Measurements from ENCODE around the gene YIF1A. TPM values are rescaled to one million over a fixed set of nuclear protein-coding genes. Genes with fewer than 3 reads are reported as not detected.
A peak's percentile ranks its signal among the peaks of the same experiment; 100 is the strongest.
"Not testable (repeated sequence)": the region's sequence is repeated elsewhere in the genome, so short reads cannot be mapped to it uniquely, and the experiment has no call there.

Gene YIF1A
- polyA plus RNA-seq, 3 donors, result 43.3 to 61.5 (median 57.3) TPM

DNA sequence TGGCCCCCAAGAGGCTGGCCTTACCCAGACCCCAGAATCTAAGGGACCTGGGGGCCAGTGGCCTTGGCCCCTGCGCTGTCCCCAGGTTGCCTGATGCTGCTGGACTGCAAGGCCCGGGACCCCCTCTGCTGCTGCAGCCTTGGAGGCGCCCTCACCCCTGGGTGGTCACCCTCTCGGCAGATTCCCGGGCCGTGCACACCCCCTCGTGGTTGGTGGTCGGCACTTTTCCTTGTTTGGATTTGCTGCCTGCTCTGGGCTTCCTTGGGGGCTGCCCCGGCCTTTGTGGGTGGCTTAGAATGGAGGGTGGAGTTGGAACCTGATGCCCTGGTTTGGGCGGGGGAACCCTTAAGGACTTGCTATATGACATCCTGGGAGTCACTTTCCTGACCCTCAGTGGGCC lies 42.0 kb upstream of the YIF1A start:
- no peak for DNase-seq (ENCODE audit: extremely low read depth in 1 of 11, low read depth in 9 of 11, low spot score in 4 of 11)

DNA sequence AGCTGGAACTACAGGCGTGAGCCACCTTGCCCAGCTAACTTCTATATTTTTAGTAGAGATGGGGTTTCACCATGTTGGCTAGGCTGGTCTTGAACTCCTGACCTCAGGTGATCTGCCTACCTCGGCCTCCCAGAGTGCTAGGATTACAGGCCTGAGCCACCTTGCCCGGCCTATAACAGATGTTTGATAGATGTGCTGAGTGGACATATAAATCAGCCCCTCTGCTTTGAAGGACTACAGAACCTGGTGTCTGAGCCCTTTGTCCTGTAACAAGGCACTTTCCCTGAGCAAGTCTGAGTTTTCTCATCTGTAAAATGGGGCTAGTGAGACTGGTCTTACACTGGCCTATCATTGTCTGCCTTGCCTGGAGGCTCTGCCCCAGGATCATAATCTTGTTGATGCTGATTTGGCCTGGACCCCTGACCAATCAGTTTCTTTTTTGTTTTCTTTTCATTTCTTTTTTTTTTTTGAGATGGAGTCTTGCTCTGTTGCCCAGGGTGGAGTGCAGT lies 40.3 kb upstream of the YIF1A start:
- no peak for DNase-seq (ENCODE audit: extremely low read depth in 1 of 11, low read depth in 9 of 11, low spot score in 4 of 11)

DNA sequence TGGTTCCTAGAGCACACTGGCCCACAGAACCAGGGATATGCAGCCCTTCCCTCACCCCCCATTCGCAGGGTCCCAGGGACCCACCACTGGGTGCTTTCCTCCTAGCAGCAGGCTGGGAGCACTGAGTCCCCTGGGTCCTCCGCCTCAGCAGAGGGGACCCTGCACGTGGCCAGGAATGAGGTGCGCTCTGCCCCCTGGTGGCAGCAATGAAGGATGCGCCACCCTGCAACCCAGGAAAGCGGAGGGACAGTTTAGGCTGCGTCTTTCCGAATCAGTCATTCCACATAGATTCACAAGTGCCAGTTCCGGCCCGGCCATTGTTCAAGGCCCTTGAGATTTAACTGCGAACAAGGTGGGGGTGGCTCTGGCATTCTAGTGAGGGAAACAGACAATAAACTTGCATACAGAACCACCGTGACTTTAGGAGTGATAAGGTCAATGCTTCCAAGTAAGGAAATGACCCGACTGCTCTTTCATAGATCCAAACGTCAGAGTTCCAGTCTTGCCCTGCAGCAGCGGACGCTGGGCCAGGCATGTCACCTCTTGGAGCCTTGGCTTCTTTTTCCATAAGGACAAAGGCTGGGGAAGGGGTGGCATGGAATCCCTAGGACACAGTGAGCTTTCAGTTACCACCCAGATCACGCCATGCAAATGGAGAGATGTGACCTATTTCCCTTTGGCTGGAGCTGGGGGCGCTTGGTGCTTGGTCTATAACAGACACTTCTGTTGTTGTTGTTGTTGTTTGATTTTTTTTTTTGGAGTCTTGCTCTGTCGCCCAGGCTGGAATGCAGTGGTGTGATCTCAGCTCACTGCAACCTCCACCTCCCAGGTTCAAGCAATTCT lies 39.6 kb upstream of the YIF1A start:
- DNase-seq (ENCODE audit: extremely low read depth in 1 of 11, low read depth in 9 of 11, low spot score in 4 of 11), result peak in 4 of 11 donors; percentile 62 to 72 (median 68)

DNA sequence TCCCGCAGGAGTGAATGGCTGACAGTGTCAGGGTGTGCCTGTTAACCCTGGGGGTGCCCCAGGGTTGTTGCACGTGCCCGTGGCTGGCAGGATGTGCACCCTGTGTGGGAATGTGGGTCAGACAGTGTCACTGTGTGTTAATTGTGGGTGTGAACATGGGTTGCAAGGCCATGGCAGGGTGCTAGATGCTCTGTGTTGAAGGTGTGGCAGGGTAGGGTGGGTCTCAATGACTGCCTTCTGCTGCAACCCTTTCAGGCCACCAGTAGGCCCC lies 39.0 kb upstream of the YIF1A start:
- no peak for DNase-seq (ENCODE audit: extremely low read depth in 1 of 11, low read depth in 9 of 11, low spot score in 4 of 11)

DNA sequence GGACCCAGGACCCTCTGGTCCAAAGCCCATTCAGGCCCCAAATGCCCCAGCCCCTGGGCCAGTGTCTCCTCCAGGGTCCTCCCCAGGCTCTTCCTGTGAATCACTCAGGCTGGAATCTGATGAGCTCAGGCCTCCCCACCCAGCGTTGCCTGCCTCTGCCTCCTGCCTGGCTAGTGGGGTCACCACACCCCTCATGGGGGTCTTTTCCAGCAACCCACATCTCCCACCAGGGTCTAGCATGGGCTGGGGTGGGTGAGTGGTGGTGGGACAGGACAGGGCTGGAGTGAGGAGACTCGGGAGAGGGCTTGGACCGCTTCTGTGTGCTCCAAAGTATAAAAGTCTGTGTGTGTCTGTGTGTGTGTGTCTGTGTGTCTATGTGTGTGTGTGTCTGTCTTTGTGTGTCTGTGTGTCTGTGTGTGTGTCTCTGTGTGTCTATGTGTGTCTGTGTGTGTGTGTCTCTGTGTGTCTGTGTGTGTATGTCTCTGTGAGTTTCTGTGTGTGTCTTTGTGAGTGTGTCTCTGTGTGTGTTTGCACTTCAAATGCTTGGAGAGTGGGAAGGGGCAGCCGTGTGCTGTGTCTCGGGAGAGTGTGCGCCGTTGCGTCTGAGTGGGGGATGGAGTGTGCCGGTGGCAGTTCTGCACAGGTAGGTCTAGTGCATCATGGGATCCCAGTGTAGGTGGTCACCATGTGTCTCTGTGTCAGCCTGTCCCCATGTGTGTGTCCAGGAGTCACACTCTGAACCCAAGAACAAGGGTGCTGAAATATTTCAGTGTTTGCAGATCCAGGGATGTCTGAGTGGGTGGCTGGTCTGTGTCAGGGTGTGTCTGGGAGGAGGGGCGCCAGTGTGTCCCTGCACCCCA lies 38.5 kb upstream of the YIF1A start:
- DNase-seq (ENCODE audit: extremely low read depth in 1 of 11, low read depth in 9 of 11, low spot score in 4 of 11), result no peak

DNA sequence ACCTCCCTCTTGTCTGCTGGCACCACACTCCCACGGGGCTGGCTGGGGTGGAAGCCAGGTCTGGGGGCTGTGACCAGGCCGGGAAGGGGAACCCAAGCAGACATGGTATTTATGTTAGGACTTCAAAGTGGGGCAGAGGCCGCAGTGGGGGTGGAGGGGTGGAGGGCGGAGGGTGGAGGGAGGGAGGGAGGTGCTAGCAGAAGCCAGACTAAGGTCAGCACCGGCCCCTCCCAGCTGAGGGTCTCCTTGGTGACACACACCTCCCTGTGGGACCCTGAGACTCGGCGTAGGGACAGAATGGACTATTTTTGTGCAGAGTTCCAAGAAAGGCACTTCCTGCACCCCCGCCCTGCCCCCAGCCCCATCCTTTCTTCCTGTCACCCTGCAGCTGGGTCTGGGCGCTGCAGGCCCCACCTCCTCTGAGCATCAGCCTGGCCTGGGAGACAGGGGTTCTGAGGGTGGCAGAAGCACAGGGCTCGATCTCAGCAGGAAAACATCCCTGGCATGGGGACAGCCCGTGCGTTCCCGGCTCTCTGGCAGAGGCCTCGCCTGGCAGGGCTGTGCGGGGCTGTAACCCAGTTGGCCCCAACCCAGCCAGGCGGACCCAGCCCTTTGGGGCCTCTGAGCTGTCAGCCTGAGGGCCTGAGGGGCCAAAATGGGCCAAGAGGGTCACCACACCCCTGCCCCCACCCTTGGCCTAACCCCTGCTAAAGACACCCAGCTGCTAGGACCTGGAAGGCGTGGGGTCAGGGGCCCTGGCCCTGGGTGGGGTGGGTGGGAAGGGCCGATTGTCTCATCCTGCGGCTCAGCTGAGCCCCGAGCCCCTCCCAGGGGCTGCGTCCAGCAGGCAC lies 37.5 kb upstream of the YIF1A start:
- no peak for DNase-seq (ENCODE audit: extremely low read depth in 1 of 11, low read depth in 9 of 11, low spot score in 4 of 11)

DNA sequence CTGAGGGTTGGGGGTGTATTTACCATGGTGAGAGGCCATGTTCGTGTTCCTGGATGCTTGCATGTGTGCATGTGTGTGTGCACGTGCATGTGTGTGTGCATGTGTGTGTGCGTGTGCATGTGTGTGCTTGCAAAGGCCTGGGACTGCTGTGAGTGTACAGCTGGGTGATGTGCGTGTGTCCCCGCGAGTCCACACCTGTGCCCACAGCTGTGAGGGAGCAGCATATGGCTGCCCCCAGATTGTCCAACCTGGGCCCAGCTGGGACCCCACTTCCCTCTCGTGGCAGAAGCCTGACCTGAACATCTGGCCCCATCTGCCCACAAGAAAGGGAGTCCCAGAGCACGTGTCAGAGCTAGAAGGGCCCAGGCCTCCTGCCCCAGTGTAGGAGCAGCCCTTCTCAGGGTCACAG lies 36.3 kb upstream of the YIF1A start:
- no peak for DNase-seq (ENCODE audit: extremely low read depth in 1 of 11, low read depth in 9 of 11, low spot score in 4 of 11)

DNA sequence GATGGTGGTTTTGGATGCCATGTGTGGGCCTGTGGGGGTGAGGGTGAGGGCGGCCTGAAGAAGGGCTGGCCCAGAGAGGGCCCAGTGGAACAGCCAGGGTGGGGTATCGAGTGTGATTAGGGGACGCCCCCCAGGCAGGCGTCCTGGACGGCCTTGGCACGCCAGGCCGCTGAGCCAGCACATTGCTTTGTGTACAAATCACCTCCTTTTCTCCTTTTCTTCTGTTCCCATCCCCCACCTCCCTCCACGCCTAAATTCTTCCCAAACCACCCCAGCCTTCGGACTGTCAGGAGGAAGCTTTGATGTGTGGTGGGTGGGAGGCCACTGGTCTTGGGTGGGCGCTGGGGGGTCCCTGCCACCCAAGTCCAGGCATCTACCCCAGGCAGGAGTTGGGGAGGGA lies 35.7 kb upstream of the YIF1A start:
- no peak for DNase-seq (ENCODE audit: extremely low read depth in 1 of 11, low read depth in 9 of 11, low spot score in 4 of 11)

DNA sequence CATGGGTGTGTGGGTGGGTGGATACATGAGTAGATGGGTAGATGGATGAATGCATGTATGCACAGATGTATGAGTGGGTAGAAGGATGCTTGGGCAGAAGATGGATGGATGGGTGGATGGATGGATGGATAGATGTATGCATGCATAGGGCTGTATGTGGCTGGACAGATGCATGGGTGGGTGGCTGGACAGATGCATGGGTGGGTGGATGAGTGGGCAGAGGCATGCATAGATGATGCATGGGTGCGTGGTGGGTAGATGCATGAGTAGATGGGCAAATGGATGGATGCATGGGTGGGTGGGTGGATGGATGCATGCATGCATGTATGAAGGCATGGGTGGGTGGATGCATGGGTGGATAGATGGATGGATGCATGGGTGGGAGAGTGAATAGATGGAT lies 34.7 kb upstream of the YIF1A start:
- no peak for DNase-seq (ENCODE audit: extremely low read depth in 1 of 11, low read depth in 9 of 11, low spot score in 4 of 11)

DNA sequence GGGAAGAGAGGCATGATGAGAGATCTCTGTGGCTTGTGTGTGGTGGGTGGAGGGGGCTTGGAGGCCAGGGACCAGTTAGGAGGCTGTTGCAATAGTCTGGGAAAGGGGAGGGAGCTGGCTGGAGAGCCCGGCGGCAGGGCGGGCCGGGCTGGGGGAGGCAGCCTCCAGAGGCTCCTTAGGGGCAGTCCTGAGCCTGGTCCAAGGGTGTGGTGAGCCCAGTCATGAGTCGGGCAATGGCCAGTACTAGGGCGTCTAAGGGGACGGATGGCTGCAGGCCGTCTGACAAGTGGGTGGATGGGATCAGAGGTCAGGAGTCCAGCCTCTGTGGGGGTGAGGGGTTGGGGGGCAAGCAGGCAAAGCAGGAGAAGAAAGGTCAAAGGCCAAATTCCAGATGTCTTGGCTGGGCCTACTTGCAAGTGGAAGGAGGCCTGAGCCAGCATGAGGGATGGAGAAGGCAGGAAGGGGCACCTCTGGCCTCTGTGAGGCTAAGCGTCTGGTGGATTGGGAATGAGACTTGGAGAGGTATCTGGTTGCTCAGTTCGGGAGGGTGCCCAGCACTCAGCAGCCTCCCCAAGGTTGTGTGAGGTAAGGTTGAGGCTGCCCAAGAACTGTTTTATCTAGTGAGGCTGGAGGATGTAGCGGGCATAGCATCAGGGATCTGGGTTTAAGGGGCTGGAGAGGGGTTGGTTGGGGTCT lies 33.9 kb upstream of the YIF1A start:
- no peak for DNase-seq (ENCODE audit: extremely low read depth in 1 of 11, low read depth in 9 of 11, low spot score in 4 of 11)

DNA sequence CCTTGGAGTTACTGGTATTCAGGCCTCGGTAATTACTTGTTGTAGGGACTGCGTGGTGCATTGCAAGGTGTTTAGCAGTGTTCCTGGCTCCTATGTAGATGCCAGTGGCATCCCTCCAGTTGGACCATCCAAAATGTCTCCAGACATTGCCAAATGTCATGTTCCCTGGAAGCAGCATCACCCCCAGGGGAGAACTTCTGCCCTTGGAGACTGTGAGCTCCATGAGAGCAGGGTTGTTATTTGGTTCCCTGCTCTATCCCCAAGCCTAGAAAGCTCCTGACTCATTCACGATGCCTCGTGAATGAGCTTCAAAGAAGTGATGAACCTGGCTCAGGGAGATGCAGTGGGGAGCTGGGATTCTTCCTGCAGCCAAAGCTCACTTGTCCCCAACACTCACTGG lies 32.7 kb upstream of the YIF1A start:
- no peak for DNase-seq (ENCODE audit: extremely low read depth in 1 of 11, low read depth in 9 of 11, low spot score in 4 of 11)

DNA sequence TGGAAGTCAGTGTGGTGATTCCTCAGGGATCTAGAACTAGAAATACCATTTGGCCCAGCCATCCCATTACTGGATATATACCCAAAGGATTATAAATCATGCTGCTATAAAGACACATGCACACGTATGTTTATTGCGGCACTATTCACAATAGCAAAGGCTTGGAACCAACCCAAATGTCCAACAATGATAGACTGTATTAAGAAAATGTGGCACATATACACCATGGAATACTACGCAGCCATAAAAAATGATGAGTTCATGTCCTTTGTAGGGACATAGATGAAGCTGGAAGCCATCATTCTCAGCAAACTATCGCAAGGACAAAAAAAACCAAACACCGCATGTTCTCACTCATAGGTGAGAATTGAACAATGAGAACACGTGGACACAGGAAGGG lies 31.8 kb upstream of the YIF1A start:
- not testable (repeated sequence) for DNase-seq (ENCODE audit: extremely low read depth in 1 of 11, low read depth in 9 of 11, low spot score in 4 of 11)

DNA sequence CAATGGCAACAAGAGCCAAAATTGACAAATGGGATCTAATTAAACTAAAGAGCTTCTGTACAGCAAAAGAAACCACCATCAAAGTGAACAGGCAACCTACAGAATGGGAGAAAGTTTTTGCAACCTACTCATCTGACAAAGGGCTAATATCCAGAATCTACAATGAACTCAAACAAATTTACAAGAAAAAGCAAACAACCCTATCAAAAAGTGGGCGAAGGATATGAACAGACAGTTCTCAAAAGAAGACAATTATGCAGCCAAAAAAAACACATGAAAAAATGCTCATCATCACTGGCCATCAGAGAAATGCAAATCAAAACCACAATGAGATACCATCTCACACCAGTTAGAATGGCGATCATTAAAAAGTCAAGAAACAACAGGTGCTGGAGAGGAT lies 31.3 kb upstream of the YIF1A start:
- not testable (repeated sequence) for DNase-seq (ENCODE audit: extremely low read depth in 1 of 11, low read depth in 9 of 11, low spot score in 4 of 11)

DNA sequence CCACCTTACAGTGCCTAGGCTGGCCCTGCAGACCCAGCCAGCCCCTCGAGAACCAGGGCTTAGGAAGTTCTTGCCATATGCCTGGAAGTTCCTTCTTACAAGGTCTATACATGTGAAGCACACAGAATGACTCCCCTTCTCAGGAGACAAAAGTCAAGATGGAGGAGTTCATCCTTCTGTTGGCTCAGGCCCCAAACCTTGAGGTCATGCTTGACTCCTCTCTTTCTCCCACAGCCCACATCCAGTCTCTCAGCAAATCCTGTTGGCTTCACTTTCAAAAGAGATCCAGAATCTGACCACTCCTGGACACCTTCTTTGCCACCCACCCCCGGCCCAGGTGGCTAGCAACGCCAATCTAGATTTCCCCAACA lies 29.6 kb upstream of the YIF1A start:
- no peak for DNase-seq (ENCODE audit: extremely low read depth in 1 of 11, low read depth in 9 of 11, low spot score in 4 of 11)

DNA sequence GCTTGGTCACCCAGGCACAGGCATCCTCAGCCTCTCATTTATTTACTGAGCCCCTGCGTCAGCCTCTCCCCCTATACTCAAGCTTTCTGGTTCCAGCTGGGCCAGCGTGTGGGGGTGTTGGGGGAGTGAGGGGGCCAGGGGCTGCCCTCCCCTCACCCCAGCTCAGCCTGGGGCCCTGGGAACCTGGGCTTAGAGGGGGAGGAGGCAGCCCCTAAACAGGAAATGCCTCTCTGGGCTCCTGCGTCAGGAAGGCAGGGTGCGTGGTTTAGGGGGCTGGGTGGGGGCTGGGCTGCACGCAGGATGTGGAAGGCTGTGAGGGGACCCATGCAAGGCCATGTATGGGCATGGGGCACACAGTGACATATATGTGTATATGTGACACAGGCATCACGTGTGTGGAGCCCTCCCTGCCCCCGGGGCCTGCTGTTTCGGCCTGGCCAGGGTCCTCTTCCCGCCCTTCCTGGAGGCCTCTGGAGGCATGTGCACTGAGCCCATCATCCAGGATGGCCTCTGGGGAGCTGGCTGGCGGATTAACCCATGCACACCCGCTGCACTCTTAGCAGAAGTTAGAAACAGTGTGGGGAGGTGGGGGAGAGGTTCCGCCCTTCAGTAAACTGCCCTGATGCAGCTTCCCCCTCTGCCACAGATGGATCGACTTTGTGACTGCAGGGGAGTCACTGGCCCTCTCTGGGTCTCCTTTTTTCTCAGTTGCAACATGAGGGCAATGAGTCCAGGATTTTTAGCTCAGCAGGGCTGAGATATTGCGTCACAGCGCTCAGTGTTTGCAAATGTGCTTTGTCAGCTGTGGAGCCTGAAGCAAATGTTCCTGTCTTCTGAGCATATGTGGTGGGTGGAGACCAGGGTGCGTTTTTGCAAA lies 29.0 kb upstream of the YIF1A start:
- peak in 1 of 11 donors; percentile 59 for DNase-seq (ENCODE audit: extremely low read depth in 1 of 11, low read depth in 9 of 11, low spot score in 4 of 11)

DNA sequence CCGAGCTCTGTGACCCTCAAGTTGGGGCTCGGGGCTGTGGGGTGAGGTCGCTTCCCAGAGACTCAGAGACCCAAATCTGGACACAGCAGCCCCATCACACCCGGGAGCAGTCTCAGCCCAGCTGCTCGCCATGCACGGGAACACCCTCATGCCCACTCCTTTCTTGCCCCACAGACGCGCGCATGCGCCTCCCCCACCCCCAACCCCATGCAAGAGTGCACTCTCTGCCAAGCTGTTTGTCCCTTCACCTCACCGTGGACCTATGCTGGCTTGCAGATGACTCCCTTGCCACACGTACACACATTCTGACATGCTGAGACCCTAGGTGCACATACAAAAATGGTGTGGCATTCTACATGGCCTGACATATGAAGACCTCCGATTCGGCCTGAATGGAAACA lies 28.4 kb upstream of the YIF1A start:
- no peak for DNase-seq (ENCODE audit: extremely low read depth in 1 of 11, low read depth in 9 of 11, low spot score in 4 of 11)

DNA sequence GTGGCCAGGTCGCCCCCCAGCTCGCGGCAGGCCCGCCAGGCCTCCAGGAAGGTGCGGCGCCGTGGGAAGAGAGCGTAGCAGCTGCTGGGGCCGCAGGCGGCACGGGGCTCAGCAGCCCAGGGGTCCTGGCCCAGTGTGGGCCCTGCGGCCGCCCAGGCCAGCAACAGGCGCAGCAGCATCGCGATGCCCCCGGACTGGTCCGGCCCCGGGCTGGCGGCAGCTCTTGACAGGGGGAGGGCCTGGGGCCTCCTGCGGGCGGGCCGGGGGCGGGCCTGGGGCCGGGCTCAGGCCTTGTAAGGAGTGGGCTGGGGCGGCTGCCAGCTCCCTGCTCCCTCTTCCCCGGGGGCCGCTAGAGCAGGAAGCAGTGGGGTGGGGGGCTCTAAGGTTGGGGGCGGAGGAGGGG lies 27.9 kb upstream of the YIF1A start, which contains the start of gene CD248:
TSS of gene CD248 (minus strand) at position 196 of the 403 bp plus-strand sequence. CDS start at position 179, 17 bp downstream.
- DNase-seq (ENCODE audit: extremely low read depth in 1 of 11, low read depth in 9 of 11, low spot score in 4 of 11), result peak in 6 of 11 donors; percentile 67 to 79 (median 76)
